Ovary (tissue), 9 donors: Measurements from ENCODE around the gene TUBA4B. TPM values are rescaled to one million over a fixed set of nuclear protein-coding genes. Genes with fewer than 3 reads are reported as not detected.

Experiments
- DNase-seq, 5 donors: peaks; one replicate each; pipeline ENCODE4 v3.0.0-alpha.2; 2019 to 2020
- H3K27ac ChIP-seq, 2 donors: fragments of 200-600 bp; one replicate each; pipeline versions ENCODE4 v1.5.1 to v1.8.0; 2019 to 2022
- H3K27me3 ChIP-seq: fragments of 200-600 bp; one replicate; pipeline ENCODE4 v1.8.0; 2022
- H3K36me3 ChIP-seq: fragments of 200-600 bp; sonication (generic); one replicate; pipeline ENCODE4 v1.5.1; 2019
- H3K4me1 ChIP-seq: one replicate; pipeline ENCODE4 v1.8.1; 2013; ENCODE audit warnings: mild to moderate bottlenecking, moderate library complexity; ENCODE audit not compliant: insufficient read depth
- H3K4me3 ChIP-seq: fragments of 200-600 bp; sonication (generic); one replicate; pipeline ENCODE4 v1.5.1; 2017
- H3K9me3 ChIP-seq, 2 donors: fragments of 200-600 bp in 1 of 2; sonication (generic) in 1 of 2; one replicate each; pipeline versions ENCODE4 v1.5.1 to v1.8.1; 2013 to 2019; ENCODE audit warnings: mild to moderate bottlenecking in 1 of 2, moderate library complexity in 1 of 2
- EP300 ChIP-seq: sonication (generic); formaldehyde crosslinking; IDR thresholded peaks from one replicate; pipeline ENCODE4 v1.6.1; 2017; ENCODE audit warnings: antibody characterized with exemption
- POLR2A ChIP-seq: fragments of 450-650 bp; IDR thresholded peaks from one replicate; pipeline ENCODE4 v1.6.1; 2017; ENCODE audit warnings: antibody characterized with exemption, mild to moderate bottlenecking, moderate library complexity
- WGBS, 3 donors: extraction: QIAGEN DNeasy Blood & Tissue Kit in 1 of 3; methylation state at CpG; one replicate each; pipeline versions ENCODE4 v1.1.5 to v1.1.7; 2013 to 2017; 5-methylcytosine and 5-hydroxymethylcytosine counted together
- intact Hi-C, 4 donors: fragments of 100-400 bp; cut with DNase I; formaldehyde crosslinking; loops; one replicate each; pipeline versions ENCODE4 v1.11.0 to v1.15.1; 2022 to 2023
- polyA plus RNA-seq, 2 donors: library from polyadenylated mRNA; stranded (reverse); fragments of 200-250 nt in 1 of 2; fragments of 350-450 nt in 1 of 2; fragmentation: Illumina TruSeq in 1 of 2; extraction: RNeasy Lipid Tissue Mini Kit (QIAGEN cat#74804) in 1 of 2; gene quantifications; one replicate each; pipeline ENCODE4 v1.2.3, GENCODE V29; 2013 to 2014
- total RNA-seq, 7 donors: library from RNA; depleted of rRNA in 2 of 7; stranded (reverse); fragments of >200 nt in 2 of 7; fragmentation: NEBNext Ultra II Directional in 3 of 7; extraction: Animal tissue kit (Norgen Biotek cat#: 25700) in 3 of 7; gene quantifications; one replicate each; pipeline versions ENCODE4 v1.1.0 to v1.2.4, GENCODE V29; 2016 to 2023
- TF ChIP-seq, protein P1 (sequence below), 3 donors: fragments of 450-650 bp in 2 of 3; fragments of 200-600 bp in 1 of 3; IDR thresholded peaks; one replicate each; pipeline versions ENCODE4 v1.5.1 to v1.8.0; 2016 to 2022; ENCODE audit warnings: antibody characterized with exemption in 3 of 3, mild to moderate bottlenecking in 1 of 3
- donor health status: DM: no; HTN: no; CAD: no; lungs with moderate emphysema.
- donor health status: DM: no; HTN: no; CAD: no.
- donor health status: Bipolar disorder and iron deficiency.
- donor health status: DM: yes; HTN: yes; CAD: no.
- donor health status: DM: no; HTN: no; CAD: no.
- donor health status: DM: yes; HTN: yes; CAD: no.

TUBA4B gene
- total and polyA plus RNA-seq, 9 donors = 0.18 to 13.2 (median 0.35) TPM; not detected in 2

DNA sequence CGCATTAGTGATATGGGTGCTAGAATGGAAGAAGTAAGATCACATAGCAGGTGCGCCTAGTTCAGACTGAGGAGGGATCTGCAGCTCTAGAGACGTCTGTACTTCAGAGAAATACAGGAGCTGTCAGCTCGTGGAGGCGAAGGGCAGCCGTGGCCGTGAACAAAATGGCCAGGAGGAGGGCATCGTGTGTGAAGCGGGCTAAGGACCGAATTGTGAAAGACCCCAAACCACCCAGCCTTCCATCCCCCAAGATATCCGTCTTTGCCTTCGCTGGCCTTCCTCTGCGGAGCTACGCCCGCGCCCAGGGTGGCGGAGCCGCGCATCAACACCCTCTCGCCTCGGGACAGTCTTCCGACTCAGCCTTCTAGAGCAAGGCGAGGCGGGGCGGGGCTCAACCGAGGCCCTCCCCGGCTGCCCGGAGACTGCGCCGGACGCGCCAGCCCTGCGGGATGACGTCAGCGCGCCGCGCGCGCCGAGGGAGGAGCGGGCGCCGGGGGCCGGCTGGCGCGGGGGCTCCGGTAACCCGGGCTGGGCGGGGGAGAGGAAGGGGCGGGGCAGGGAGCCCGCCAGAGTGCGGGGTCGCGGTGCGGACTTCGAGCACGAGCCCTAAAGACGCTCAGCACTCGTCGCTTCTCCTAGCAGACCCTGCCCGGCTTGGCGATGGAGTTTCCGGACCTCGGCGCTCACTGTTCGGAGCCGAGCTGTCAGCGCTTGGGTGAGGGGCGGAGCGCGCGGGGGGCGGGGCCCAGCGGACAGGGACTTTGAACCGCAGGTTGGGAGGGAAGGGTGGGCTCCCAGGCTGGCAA is 46.5 kb upstream of the TUBA4B start, which contains the start of gene ZFAND2B:
ZFAND2B (plus strand) TSS at position 455 of the 806 bp plus-strand sequence; CDS start at position 661, 206 bp downstream.
- Histone ChIP-seq H3K4me3 (peak within 1 kb of the TSS; percentile 75), H3K4me1 (peaks cover 4% of the 10 kb centered on the region), H3K36me3 (no peaks in the 10 kb centered on the region), H3K27me3 (no peaks in the 10 kb centered on the region), H3K27ac (peak within 1 kb of the TSS; percentile 89 to 99), H3K9me3 (no peaks in the 10 kb centered on the region)
- peak; percentile 96 for TF ChIP-seq POLR2A
- TF ChIP-seq, protein P1, sequence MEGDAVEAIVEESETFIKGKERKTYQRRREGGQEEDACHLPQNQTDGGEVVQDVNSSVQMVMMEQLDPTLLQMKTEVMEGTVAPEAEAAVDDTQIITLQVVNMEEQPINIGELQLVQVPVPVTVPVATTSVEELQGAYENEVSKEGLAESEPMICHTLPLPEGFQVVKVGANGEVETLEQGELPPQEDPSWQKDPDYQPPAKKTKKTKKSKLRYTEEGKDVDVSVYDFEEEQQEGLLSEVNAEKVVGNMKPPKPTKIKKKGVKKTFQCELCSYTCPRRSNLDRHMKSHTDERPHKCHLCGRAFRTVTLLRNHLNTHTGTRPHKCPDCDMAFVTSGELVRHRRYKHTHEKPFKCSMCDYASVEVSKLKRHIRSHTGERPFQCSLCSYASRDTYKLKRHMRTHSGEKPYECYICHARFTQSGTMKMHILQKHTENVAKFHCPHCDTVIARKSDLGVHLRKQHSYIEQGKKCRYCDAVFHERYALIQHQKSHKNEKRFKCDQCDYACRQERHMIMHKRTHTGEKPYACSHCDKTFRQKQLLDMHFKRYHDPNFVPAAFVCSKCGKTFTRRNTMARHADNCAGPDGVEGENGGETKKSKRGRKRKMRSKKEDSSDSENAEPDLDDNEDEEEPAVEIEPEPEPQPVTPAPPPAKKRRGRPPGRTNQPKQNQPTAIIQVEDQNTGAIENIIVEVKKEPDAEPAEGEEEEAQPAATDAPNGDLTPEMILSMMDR (IDR thresholded peaks at IDR 0.05) = peak in 2 of 3 donors; percentile 27 to 29
- no peak for TF ChIP-seq EP300
- peak; percentile 95 to 97 (median 95) for DNase-seq
- intact Hi-C loops = no loop called here
- WGBS, 3 donors = 1% methylated on average over 52 to 76 of the region's 76 CpGs

DNA sequence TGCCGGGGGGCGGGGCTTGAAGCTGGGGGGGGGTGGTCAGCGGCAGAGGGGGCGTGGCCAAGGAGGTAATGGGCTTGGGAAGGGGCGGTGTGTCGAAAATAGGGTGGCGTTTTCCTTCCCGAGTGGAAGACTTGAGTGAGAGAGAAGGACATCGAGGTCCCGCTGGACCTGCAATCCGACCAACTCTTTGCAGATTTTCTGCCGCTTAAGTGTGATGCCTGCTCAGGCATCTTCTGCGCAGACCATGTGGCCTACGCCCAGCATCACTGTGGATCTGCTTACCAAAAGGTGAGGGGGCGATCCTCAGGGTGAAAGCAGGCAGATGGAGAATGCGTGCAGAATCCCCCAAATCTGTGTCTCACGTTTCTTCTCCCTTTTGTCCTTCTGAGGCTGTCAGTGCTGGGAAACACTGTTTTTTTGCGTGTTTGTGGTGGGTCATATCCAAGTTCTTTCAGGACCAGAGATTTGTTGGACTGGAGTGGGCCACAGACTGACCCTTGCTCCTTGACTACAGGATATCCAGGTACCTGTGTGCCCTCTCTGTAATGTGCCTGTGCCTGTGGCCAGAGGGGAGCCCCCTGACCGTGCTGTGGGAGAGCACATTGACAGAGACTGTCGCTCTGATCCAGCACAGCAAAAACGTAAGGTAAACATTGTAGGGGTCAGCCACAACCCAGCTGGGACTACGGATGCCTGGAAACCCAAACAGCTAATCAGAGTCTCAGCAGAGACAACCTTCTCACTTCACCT is 45.7 kb upstream of the TUBA4B start:
- H3K4me1 ChIP-seq = peaks cover 4% of the 10 kb centered on the region
- peak overlapping the region; percentile 75 for H3K4me3 ChIP-seq
- no peaks in the 10 kb centered on the region for H3K9me3 ChIP-seq
- intact Hi-C loops = no loop called here
- WGBS, 3 donors = 3 to 6% (median 6%) methylated on average over 22 of the region's 22 CpGs
- H3K36me3 ChIP-seq = no peaks in the 10 kb centered on the region
- peak in 1 of 5 donors; percentile 42 for DNase-seq
- H3K27me3 ChIP-seq = no peaks in the 10 kb centered on the region
- H3K27ac ChIP-seq = peak overlapping the region; percentile 89 to 99
- TF ChIP-seq, protein P1 (IDR thresholded peaks at IDR 0.05) = no peak
- no peak for TF ChIP-seq EP300
- TF ChIP-seq POLR2A = no peak

DNA sequence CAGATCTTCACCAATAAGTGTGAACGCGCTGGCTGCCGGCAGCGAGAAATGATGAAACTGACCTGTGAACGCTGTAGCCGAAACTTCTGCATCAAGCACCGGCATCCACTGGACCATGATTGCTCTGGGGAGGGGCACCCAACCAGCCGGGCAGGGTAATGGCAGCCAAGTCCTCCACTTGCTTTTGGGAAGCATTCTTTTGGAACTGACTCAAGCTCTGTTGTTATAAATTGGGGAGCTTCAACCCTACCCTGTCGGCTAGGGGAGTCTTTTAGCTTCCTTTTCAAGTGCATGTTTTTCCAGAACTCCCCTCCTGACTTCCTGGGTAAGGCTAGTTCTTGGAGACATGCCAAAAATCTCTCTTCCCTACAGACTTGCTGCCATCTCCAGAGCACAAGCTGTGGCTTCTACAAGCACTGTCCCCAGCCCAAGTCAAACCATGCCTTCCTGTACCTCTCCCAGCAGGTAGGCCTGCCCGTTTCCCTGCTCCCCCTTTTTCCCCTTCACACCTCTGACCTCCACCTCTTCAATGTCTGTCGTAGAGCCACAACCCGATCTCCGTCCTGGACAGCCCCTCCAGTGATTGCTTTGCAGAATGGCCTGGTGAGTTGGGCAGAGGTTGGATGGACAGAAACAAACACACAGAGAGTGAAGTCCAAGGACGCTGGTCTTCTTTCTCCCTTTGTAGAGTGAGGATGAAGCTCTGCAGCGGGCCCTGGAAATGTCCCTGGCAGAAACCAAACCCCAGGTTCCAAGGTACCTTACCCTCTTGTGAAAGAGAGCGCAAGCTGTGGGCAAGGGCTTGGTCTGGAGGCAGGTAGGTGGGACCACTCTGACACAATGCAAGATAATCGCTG is 44.9 kb upstream of the TUBA4B start:
- Histone ChIP-seq H3K36me3 (no peaks in the 10 kb centered on the region), H3K4me1 (peaks cover 4% of the 10 kb centered on the region), H3K9me3 (no peaks in the 10 kb centered on the region), H3K4me3 (no peak overlapping the region), H3K27ac (peak overlapping the region in 1 of 2 donors; percentile 89), H3K27me3 (no peaks in the 10 kb centered on the region)
- peak in 3 of 5 donors; percentile 45 to 57 (median 47) for DNase-seq
- intact Hi-C loops = no loop called here
- TF ChIP-seq POLR2A (no peak), EP300 (no peak)
- TF ChIP-seq, protein P1 (IDR thresholded peaks at IDR 0.05) = no peak
- 38 to 53% (median 39%) methylated on average over 17 of the region's 17 CpGs for WGBS, 3 donors
